DMS79 (cell line): ENCODE results near the gene NFRKB.
"Not testable (repeated sequence)": the region's sequence is repeated elsewhere in the genome, so short reads cannot be mapped to it uniquely, and the experiment has no call there.

Experiments
- DNase-seq: peaks from one replicate; lab custom pipeline; 2025; lab: John Stamatoyannopoulos, UW

NFRKB gene

GRCh38 chr11:129894278-129895125 is 876 bp downstream of the NFRKB start:
- no peak for DNase-seq

DNA sequence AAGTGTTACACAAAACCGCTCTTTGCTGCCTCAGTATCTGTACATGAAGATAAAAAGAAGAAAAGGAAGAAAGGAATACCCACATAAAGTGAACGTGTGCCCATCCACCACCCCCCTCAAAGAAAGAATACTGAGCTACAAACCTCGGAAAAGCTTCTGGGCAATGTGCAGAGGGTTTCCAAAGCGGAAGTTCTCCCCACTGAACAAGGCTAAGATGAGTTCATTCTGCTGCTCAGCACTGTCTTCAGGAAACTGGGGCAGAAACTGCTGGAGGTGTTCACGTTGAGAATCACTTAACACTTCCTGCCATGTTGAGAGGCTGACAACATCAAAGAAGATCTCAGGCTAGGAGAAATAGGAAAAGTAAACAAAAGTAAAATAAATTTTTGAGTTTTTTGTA is 6.9 kb downstream of the NFRKB start:
- no peak for DNase-seq

- no peak for DNase-seq
These were observed 10.0 kb downstream of the NFRKB start for GRCh38 chr11:129885381-129885780.

DNA sequence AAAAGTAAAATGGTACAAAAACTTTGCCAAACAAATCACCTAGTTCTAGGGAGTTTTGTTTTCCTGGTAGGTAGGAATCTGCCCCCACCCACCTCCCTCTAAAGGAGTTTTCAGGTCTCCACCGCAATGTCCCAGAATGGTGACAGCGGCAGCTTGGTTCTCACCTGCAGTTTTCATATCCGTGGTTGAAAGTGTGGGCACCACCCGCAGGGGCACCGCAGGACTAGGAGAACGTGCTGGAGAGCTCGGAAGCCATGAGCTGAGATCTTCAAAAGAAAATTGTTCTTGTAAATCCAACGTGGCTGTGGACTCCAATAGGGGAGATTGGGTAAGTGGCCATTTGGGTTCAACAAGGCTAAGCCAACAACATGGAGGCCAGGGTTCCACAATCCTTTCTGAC is 10.8 kb downstream of the NFRKB start:
- no peak for DNase-seq

DNA sequence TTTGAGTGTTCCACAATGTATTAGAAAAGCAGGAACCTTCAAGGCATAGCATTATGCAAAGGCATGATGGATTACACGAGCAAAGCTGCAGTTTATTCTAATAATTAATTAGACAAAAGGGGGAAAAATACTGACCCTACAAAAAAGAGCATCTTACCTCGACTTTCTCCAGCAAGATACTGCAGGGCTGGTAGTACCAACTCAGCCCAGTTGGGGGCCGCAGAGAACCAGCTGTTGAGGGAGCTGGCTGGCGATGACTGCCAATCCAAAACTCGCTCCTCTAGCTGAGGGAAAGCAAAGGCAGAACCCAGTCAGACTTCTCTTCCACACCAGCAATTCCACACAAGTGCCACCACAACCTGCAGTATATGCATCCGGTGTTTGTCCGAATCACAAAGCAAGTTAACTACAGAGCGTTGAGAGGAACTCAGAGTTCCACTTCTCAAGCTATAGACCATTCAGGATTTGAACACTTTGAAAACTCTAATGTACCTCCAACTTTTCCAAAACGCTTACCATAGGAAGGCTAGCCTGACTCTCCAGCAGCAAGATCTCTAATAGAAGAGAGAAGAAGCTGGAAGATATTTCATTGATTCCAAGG is 13.7 kb downstream of the NFRKB start:
- DNase-seq, result no peak

DNA sequence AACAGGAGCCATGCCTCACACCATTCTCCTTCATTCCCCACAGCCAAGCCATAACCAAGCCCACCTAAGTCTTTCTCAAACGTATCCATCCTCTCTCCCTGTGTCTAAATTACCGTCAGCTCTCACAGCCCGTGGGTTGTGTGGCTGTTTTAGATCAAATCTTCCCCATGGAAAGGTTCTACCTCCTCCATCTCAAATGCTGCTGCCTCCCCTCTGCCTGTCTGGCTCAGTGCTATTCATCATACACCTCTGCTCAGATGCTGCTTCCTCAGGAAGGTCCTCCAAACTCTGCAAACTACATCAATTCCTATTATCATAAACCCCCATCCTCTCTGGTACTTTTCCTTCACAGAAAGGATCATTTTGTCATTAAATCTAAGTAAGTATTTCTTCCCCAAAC is 15.1 kb downstream of the NFRKB start:
- DNase-seq, result no peak

GRCh38 chr11:129871914-129872313 is 23.5 kb downstream of the NFRKB start:
- peak; percentile 12 for DNase-seq

GRCh38 chr11:129868626-129869025 is 26.8 kb downstream of the NFRKB start:
- not testable (repeated sequence) for DNase-seq

DNA sequence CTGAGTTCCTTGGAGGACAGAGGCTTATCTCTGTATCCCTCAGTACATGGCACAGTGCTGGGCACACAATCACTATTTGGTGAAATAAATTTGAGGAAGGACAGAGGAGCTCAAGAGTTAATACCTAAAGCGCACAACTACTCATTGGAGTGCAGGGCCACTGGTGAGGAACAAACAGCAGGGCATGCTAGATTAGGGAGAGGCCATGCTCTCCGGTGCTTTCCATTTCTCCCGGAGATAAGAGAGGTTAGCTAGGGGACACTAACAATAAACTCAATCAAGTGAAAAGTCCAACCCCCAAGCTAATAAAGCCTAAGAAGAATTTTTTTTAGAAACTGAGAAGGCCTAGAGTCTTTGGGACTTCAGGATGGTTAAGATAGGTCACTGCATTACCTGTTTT is 29.1 kb downstream of the NFRKB start:
- no peak for DNase-seq

DNA sequence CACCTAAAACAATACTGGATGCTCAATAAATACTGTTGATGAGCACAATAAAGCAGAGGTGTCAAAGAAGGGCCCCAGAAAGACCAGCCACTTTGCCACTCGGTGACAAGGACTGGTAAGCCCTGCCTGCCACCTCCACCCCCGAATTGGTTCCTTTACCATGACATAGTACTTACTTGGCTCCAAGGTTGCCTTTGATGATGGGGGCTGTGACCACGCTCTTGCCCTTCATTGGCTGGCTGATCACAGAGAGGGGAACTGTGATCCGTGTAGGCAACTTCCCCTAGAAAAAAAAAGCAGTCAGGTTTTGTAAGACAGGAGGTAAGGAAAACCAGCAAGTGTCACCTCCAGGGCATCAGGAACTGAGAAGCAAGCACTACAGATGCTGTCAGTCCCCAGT is 29.7 kb downstream of the NFRKB start:
- DNase-seq, result no peak

GRCh38 chr11:129864811-129865210 is 30.6 kb downstream of the NFRKB start:
- DNase-seq, result no peak

DNA sequence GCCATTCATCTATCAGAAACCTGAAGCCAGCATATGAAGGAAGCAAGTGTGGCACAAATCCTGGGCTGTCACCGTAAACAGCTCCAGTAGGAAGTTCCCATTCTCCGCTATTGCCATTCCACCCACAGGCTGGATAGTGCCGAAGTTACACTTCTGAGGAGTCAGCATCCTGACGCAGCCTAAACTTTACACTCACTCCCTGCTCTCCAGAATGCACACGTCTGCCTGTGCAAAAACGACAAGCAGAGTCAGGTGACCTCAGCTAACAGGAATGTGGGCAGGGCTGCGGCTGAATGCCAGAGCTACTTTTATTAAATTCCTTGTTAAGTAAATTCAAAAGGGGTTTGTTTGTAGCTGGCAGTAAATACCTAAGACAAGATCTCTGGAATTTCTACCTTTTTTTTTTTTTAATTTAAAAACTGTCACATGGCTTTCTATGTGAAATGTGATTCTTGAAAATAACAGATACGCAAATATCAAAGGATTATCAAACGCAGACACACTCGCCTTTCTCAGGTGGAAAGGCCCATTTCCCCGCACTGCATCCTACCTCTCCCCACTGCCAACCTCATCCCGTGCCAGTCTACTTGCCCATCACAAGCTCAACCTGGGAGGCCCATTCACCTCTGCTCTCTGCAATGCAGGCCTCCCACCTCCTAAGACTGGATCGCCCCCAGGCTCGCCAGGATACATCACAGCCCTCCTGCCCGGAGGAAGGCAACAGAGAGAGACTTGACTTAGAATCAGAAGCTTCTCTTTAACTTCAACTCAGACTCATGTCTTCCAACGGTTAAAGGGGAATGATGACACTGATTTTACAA is 33.5 kb downstream of the NFRKB start:
- no peak for DNase-seq

GRCh38 chr11:129856036-129856435 is 39.3 kb downstream of the NFRKB start:
- DNase-seq, result no peak

DNA sequence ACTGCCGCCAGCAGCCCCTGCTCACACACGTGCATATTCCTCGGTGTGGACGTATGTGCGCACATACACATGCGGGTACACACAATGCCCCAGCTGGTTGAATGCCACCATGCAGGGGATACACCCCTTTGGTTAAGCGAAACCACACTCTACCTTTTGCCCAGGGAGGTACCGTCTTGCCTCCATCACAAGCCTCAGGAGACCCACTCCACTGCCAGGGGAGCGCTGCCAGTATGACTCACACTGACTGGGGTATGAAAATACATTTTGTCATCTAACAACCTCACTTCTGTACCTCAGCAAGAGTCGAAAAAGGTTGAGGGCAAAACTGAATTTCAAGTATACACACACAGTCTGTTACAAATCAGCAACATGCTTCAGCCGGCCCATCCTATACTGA is 40.3 kb downstream of the NFRKB start:
- no peak for DNase-seq

DNA sequence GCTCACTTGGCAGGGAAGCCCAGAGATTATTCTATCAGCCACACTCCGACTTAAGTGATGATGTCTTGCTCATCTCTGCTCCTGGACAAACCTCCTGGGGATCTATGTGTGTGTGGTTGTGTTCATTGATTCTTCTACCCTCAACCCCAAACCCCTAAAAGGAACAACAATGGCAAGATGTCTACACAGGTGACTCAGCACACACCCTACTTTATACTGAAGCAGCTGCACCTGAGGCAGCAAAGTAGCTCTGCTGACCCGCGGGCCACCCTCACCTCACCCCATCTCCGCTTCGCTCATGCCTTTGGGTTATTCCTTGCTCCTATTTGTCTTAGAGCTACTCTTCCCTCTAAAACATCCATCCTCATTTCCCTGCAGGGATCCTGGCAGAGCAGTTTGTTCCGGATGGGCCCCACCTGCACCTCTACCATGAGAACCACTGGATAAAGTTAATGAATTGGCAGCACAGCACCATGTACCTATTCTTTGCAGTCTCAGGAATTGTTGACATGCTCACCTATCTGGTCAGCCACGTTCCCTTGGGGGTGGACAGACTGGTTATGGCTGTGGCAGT is 41.1 kb downstream of the NFRKB start:
- DNase-seq, result no peak

DNA sequence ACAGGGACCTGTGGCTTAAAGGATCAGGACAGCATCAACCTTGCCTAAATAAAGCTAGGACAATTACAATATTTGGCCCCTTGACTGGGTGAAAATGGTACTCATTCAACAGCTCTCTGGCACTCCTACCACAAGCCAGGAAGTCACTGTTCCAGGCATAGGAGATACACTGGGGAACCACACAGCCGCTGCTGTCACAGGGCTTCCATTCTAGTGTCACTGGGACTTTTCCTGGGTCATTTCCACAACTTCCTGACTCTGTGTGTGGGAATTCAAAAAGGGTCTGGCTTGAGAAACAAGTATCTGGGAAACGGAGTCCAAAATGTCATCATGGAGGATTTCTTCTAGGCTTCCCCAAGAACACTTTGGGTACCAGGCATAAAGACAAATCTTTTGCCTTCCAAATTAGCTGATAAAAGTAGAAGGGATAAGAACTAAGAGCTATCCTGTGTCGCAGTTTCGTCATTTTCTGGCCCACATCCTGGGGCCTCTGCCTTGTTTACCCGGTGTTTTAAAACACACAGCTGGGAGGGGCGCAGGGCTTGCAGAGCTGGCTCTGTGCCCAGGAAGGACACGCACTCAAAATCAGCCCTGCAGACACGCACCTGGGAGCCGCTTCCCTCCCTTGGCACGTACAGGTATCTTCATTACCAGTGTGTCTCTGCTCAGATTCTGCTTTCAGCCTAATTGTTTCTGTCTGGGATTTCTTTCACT is 41.7 kb downstream of the NFRKB start:
- DNase-seq, result peak; percentile 97

DNA sequence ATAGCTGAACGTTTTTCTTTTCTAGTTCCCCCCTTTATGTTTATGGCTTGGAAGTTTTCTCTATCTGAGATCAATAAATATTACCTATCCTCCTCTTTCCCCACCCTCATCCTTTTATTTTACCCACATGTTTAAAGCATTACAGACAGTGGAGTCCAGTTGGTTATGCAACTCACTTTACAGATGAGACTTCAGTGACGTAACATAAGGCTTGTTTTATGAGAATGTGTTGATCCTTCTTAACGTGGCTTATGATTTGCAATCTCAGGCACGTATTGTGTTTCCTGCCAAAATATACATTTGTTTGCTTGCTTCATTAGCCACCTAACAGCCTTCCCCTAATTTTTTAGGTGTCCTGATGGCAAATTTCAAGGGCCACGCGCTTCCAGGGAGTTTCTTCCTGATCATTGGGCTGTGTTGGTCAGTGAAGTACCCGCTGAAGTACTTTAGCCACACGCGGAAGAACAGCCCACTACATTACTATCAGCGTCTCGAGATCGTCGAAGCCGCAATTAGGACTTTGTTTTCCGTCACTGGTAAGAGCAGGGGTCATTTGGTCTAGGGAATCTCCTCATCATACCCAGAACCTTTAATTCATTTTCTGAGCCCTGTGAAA is 43.1 kb downstream of the NFRKB start:
- DNase-seq, result no peak

- no peak for DNase-seq
These were observed 45.8 kb downstream of the NFRKB start for GRCh38 chr11:129849447-129850130.

DNA sequence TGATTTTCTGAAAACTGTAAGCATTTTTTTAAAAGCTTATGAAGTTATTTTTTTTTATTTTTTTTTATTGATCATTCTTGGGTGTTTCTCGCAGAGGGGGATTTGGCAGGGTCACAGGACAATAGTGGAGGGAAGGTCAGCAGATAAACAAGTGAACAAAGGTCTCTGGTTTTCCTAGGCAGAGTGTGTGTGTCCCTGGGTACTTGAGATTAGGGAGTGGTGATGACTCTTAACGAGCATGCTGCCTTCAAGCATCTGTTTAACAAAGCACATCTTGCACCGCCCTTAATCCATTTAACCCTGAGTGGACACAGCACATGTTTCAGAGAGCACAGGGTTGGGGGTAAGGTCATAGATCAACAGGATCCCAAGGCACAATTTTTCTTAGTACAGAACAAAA is 48.0 kb downstream of the NFRKB start:
- not testable (repeated sequence) for DNase-seq

GRCh38 chr11:129846508-129847335 is 48.7 kb downstream of the NFRKB start:
- peak; percentile 92 for DNase-seq
